ENCODE measurements around the gene RAVER1.
"Not testable (repeated sequence)": the region's sequence is repeated elsewhere in the genome, so short reads cannot be mapped to it uniquely, and the experiment has no call there.

The RAVER1 gene

GRCh38 chr19:10332965-10333757 lies at the start of gene RAVER1:
RAVER1 (minus strand) TSS chr19:10333529; CDS start chr19:10333507, 22 bp downstream.
- DNase-seq (ENCODE audit: low spot score), result peak; percentile 100

GRCh38 chr19:10383223-10383499 lies 49.8 kb upstream of the RAVER1 start:
- DNase-seq (ENCODE audit: low spot score), result not testable (repeated sequence)

- DNase-seq (ENCODE audit: low spot score), result peak; percentile 100
Measured at GRCh38 chr19:10380313-10381102, 47.2 kb upstream of the RAVER1 start, which contains the start of gene TYK2. TYK2 (minus strand) TSS chr19:10380572; CDS start chr19:10378406, 2,166 bp downstream.

GRCh38 chr19:10379880-10380312 lies 46.6 kb upstream of the RAVER1 start:
- DNase-seq (ENCODE audit: low spot score), result no peak

GRCh38 chr19:10378124-10378523 lies 44.8 kb upstream of the RAVER1 start:
- no peak for DNase-seq (ENCODE audit: low spot score)

- not testable (repeated sequence) for DNase-seq (ENCODE audit: low spot score)
Measured at GRCh38 chr19:10377140-10377640, 43.9 kb upstream of the RAVER1 start.

- no peak for DNase-seq (ENCODE audit: low spot score)
Measured at GRCh38 chr19:10374931-10375330, 41.6 kb upstream of the RAVER1 start.

- DNase-seq (ENCODE audit: low spot score), result no peak
Measured at GRCh38 chr19:10372690-10373089, 39.4 kb upstream of the RAVER1 start.

- DNase-seq (ENCODE audit: low spot score), result no peak
Measured at GRCh38 chr19:10368101-10368803, 34.9 kb upstream of the RAVER1 start.

- DNase-seq (ENCODE audit: low spot score), result not testable (repeated sequence)
Measured at GRCh38 chr19:10366950-10367512, 33.7 kb upstream of the RAVER1 start.

- DNase-seq (ENCODE audit: low spot score), result no peak
Measured at GRCh38 chr19:10365518-10365917, 32.2 kb upstream of the RAVER1 start.

GRCh38 chr19:10364644-10365043 lies 31.3 kb upstream of the RAVER1 start:
- no peak for DNase-seq (ENCODE audit: low spot score)

- DNase-seq (ENCODE audit: low spot score), result no peak
Measured at GRCh38 chr19:10363789-10364281, 30.5 kb upstream of the RAVER1 start.

- no peak for DNase-seq (ENCODE audit: low spot score)
Measured at GRCh38 chr19:10362259-10362658, 28.9 kb upstream of the RAVER1 start.

GRCh38 chr19:10361569-10362011 lies 28.3 kb upstream of the RAVER1 start:
- DNase-seq (ENCODE audit: low spot score), result no peak

GRCh38 chr19:10356431-10356830 lies 23.1 kb upstream of the RAVER1 start:
- DNase-seq (ENCODE audit: low spot score), result no peak

- no peak for DNase-seq (ENCODE audit: low spot score)
Measured at GRCh38 chr19:10353793-10354391, 20.6 kb upstream of the RAVER1 start.

GRCh38 chr19:10352764-10353671 lies 19.7 kb upstream of the RAVER1 start:
- no peak for DNase-seq (ENCODE audit: low spot score)

GRCh38 chr19:10346509-10346908 lies 13.2 kb upstream of the RAVER1 start:
- DNase-seq (ENCODE audit: low spot score), result no peak

GRCh38 chr19:10344780-10345179 lies 11.5 kb upstream of the RAVER1 start:
- no peak for DNase-seq (ENCODE audit: low spot score)
